HL-60 (cell line): ENCODE measurements around the gene REPS2.

Source experiments
- DNase-seq, 2 experiments: peaks; one replicate each; pipeline ENCODE4 v3.0.0-alpha.2; 2010 to 2020; ENCODE audit warnings: low read depth in 1 of 2, low spot score in 1 of 2
- H3K27ac ChIP-seq: fragments of 250-450 bp; sonication (Bioruptor Pico); replicated peaks from 2 replicates; pipeline ENCODE4 v1.5.1; 2020; ENCODE audit warnings: mild to moderate bottlenecking, moderate library complexity
- H3K27me3 ChIP-seq: fragments of 250-450 bp; sonication (Bioruptor Pico); 2 replicates; pipeline ENCODE4 v1.5.1; 2021; ENCODE audit warnings: mild to moderate bottlenecking, moderate library complexity; ENCODE audit not compliant: insufficient read depth, poor library complexity, severe bottlenecking
- H3K4me3 ChIP-seq: replicated peaks from 2 replicates; pipeline ENCODE4 v1.5.1; 2011; ENCODE audit warnings: mild to moderate bottlenecking, control low read depth, low read length; ENCODE audit not compliant: insufficient read depth
- GABPA ChIP-seq: IDR thresholded peaks from 2 replicates; pipeline ENCODE4 v1.6.1; 2012; ENCODE audit warnings: low read depth
- POLR2AphosphoS5 ChIP-seq: IDR thresholded peaks from 2 replicates; pipeline ENCODE4 v1.6.1; 2012; ENCODE audit warnings: low read depth
- SPI1 ChIP-seq: IDR thresholded peaks from 2 replicates; pipeline ENCODE4 v1.6.1; 2012; ENCODE audit warnings: low read depth, mild to moderate bottlenecking, borderline replicate concordance
- TF ChIP-seq, protein P1 (sequence below): IDR thresholded peaks from one replicate; pipeline ENCODE4 v1.5.1; 2011; ENCODE audit warnings: low read length, control low read depth, inconsistent platforms; ENCODE audit not compliant: insufficient read depth
- TF ChIP-seq, protein P2 (sequence below): IDR thresholded peaks from 2 replicates; pipeline ENCODE4 v1.6.1; 2012; ENCODE audit warnings: low read depth; ENCODE audit not compliant: insufficient replicate concordance

Gene REPS2

DNA sequence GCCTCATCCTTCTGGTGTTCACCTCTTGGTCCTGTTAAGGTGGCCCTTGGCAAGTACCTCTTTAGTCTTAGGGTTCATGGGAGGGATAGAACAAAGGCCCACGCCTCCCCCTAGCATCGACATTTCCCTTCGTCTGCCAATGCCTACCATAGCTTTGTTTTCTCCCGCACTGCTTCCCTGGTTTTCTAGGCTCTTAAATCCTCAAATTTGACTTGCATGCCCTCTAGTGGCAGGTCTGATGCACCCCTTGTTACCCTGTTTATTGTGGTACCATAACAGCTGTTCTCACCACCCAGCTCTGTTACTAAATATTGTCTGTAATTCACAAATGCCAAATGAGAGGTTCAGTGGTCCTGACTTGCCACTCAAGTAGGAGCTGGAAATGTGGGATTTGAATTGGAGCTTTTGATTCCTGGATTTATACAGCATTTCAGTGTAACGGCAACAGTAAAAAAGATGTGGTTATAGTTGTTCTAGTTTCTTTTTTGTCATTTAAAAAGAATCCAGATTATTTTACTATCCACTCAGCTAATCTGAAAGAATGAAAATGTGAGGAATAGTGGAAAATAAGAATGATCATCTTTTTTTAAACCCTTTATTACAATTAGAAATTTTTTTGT lies 100.1 kb downstream of the REPS2 start:
- Histone ChIP-seq H3K4me3 (no peak overlapping the region), H3K27me3 (no peaks in the 10 kb centered on the region), H3K27ac (no peak overlapping the region)
- peak; percentile 5 to 62 for DNase-seq
- no peak for TF ChIP-seq SPI1
- TF ChIP-seq, protein P1, sequence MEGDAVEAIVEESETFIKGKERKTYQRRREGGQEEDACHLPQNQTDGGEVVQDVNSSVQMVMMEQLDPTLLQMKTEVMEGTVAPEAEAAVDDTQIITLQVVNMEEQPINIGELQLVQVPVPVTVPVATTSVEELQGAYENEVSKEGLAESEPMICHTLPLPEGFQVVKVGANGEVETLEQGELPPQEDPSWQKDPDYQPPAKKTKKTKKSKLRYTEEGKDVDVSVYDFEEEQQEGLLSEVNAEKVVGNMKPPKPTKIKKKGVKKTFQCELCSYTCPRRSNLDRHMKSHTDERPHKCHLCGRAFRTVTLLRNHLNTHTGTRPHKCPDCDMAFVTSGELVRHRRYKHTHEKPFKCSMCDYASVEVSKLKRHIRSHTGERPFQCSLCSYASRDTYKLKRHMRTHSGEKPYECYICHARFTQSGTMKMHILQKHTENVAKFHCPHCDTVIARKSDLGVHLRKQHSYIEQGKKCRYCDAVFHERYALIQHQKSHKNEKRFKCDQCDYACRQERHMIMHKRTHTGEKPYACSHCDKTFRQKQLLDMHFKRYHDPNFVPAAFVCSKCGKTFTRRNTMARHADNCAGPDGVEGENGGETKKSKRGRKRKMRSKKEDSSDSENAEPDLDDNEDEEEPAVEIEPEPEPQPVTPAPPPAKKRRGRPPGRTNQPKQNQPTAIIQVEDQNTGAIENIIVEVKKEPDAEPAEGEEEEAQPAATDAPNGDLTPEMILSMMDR, result peak; percentile 32

DNA sequence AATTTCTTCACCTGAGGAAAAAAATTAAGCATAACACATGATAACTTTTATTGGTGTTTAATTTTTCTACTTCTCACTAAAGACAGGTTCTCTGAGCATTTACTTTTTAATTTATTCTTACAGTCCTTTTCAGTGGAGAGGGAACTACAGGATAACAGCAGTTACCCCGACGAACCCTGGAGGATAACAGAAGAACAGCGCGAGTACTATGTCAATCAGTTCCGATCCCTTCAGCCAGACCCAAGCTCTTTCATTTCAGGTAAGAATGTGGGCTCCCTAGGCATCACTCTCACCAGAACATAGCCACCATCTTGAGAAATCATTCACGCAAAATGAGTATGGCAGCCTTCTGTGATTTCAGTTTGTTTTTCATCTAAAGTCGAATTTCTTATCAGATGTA lies 100.8 kb downstream of the REPS2 start:
- Histone ChIP-seq H3K27ac (no peak overlapping the region), H3K4me3 (no peak overlapping the region), H3K27me3 (no peaks in the 10 kb centered on the region)
- TF ChIP-seq SPI1 (no peak), GABPA (no peak), POLR2AphosphoS5 (no peak)
- TF ChIP-seq, protein P2, sequence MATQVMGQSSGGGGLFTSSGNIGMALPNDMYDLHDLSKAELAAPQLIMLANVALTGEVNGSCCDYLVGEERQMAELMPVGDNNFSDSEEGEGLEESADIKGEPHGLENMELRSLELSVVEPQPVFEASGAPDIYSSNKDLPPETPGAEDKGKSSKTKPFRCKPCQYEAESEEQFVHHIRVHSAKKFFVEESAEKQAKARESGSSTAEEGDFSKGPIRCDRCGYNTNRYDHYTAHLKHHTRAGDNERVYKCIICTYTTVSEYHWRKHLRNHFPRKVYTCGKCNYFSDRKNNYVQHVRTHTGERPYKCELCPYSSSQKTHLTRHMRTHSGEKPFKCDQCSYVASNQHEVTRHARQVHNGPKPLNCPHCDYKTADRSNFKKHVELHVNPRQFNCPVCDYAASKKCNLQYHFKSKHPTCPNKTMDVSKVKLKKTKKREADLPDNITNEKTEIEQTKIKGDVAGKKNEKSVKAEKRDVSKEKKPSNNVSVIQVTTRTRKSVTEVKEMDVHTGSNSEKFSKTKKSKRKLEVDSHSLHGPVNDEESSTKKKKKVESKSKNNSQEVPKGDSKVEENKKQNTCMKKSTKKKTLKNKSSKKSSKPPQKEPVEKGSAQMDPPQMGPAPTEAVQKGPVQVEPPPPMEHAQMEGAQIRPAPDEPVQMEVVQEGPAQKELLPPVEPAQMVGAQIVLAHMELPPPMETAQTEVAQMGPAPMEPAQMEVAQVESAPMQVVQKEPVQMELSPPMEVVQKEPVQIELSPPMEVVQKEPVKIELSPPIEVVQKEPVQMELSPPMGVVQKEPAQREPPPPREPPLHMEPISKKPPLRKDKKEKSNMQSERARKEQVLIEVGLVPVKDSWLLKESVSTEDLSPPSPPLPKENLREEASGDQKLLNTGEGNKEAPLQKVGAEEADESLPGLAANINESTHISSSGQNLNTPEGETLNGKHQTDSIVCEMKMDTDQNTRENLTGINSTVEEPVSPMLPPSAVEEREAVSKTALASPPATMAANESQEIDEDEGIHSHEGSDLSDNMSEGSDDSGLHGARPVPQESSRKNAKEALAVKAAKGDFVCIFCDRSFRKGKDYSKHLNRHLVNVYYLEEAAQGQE, result no peak
- TF ChIP-seq, protein P1, result no peak
- no peak for DNase-seq

DNA sequence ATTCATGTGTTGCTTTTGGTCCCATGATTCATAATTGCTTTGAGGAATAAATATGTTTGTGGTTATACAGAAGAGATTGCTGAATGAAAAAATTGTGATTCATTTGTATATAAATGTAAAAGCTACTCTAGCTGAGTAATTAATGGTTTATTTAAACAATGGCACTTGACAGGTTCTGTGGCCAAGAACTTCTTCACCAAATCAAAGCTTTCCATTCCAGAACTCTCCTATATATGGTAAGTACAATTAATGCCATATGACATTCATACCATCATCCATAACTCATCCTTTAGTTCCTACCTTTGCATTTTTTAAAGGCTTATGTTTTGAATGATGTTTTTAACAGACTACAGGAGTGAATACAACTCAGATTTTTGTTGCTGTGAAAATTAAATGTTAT lies 105.8 kb downstream of the REPS2 start:
- no peak for DNase-seq
- H3K27me3 ChIP-seq, result no peaks in the 10 kb centered on the region
- no peak overlapping the region for H3K27ac ChIP-seq
- no peak overlapping the region for H3K4me3 ChIP-seq
- TF ChIP-seq, protein P2, result no peak
- TF ChIP-seq, protein P1, result no peak
- TF ChIP-seq SPI1 (no peak), GABPA (no peak), POLR2AphosphoS5 (no peak)

DNA sequence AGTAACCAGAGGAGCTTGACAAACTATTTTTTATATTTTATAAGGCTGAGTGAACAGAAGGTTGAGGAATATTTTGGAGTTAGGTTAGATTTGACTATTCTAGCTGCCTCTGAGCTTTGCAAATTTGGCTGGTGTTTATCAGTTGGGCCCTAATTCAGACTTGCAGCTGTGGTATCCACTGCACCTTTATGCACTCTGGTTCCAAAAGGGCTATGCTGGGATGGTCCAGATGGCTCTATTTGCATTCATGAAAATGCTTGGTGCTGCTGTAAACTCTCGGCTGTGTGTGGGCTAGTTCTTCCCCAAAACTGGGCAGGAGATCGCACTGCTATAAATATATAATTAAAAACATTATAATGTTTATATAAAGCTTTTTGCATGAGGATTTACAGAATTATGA lies 106.3 kb downstream of the REPS2 start:
- Histone ChIP-seq H3K27ac (no peak overlapping the region), H3K4me3 (no peak overlapping the region)

More for the DNA sequence above, 106.3 kb downstream of the REPS2 start:
- TF ChIP-seq POLR2AphosphoS5, result no peak
- TF ChIP-seq GABPA, result no peak
- no peak for TF ChIP-seq SPI1
- TF ChIP-seq, protein P1, result no peak
- TF ChIP-seq, protein P2, result no peak
- no peak for DNase-seq
- H3K27me3 ChIP-seq, result no peaks in the 10 kb centered on the region
